OCI-LY7 (cell line): Measurements from ENCODE around the gene ARFGAP3. TPM values are rescaled to one million over a fixed set of nuclear protein-coding genes. Genes with fewer than 3 reads are reported as not detected.

ENCODE experiments used
- BruUV-seq: library from RNA; stranded (reverse); fragments of 400-500 nt; replicated peaks from 2 replicates; lab custom pipeline; 2021; lab: Mats Ljungman, UMichigan
- CTCF ChIA-PET: fragments of 300-600 bp; sonication (Branson Sonifier 250); formaldehyde crosslinking; loops from one replicate; lab custom pipeline; 2022; ENCODE audit warnings: antibody characterized with exemption; ENCODE audit not compliant: unreplicated experiment; lab: Charles Lee
- POLR2A ChIA-PET: fragments of 300-600 bp; sonication (Branson Sonifier 250); formaldehyde crosslinking; loops from one replicate; lab custom pipeline; 2022; ENCODE audit warnings: antibody characterized with exemption; lab: Charles Lee
- DNase-seq: peaks from one replicate; pipeline ENCODE4 v3.0.0-alpha.2; 2015; ENCODE audit warnings: low spot score
- H2AFZ ChIP-seq: fragments of 200-600 bp; sonication (generic), shearing (Covaris generic); 2 replicates; pipeline ENCODE4 v1.6.1; 2014; ENCODE audit warnings: mild to moderate bottlenecking, antibody characterized with exemption, low read length, moderate library complexity
- H3K27ac ChIP-seq: fragments of 200-600 bp; sonication (generic); 2 replicates; pipeline ENCODE4 v1.5.1; 2014; ENCODE audit warnings: mixed run types, low read depth, mild to moderate bottlenecking, moderate library complexity, low read length, inconsistent platforms; ENCODE audit not compliant: poor library complexity, severe bottlenecking
- H3K36me3 ChIP-seq: fragments of 200-600 bp; sonication (generic); 2 replicates; pipeline ENCODE4 v1.6.1; 2014; ENCODE audit warnings: mild to moderate bottlenecking, antibody characterized with exemption, low read length, moderate library complexity, mixed read lengths; ENCODE audit not compliant: insufficient read depth
- H3K4me1 ChIP-seq: fragments of 200-600 bp; sonication (generic); 2 replicates; pipeline ENCODE4 v1.5.1; 2014; ENCODE audit warnings: mild to moderate bottlenecking, low read length; ENCODE audit not compliant: insufficient read depth, poor library complexity, severe bottlenecking
- H3K4me2 ChIP-seq: fragments of 200-600 bp; sonication (generic); 2 replicates; pipeline ENCODE4 v1.6.1; 2014; ENCODE audit warnings: mild to moderate bottlenecking, low read length
- H3K4me3 ChIP-seq: fragments of 200-600 bp; sonication (generic); 2 replicates; pipeline ENCODE4 v1.5.1; 2014; ENCODE audit warnings: mild to moderate bottlenecking, low read depth, low read length; ENCODE audit not compliant: poor library complexity, severe bottlenecking
- H3K79me2 ChIP-seq: fragments of 200-600 bp; sonication (generic); 2 replicates; pipeline ENCODE4 v1.6.1; 2016; ENCODE audit warnings: low read depth, mild to moderate bottlenecking, low read length, moderate library complexity, mixed read lengths; ENCODE audit not compliant: insufficient read depth
- H3K9me2 ChIP-seq: fragments of 200-600 bp; sonication (generic); 2 replicates; pipeline ENCODE4 v1.6.1; 2016; ENCODE audit warnings: mild to moderate bottlenecking, low read length, mixed read lengths; ENCODE audit not compliant: insufficient read depth
- H3K9me3 ChIP-seq: fragments of 200-600 bp; sonication (generic); 2 replicates; pipeline ENCODE4 v1.6.1; 2014; ENCODE audit warnings: mild to moderate bottlenecking, mixed run types, low read length, mixed read lengths
- H4K20me1 ChIP-seq: fragments of 200-600 bp; sonication (generic); 2 replicates; pipeline ENCODE4 v1.6.1; 2014; ENCODE audit warnings: mild to moderate bottlenecking, antibody characterized with exemption, low read length, moderate library complexity, mixed read lengths; ENCODE audit not compliant: insufficient read depth
- CTCF ChIP-seq: fragments of 200-600 bp; sonication (generic); conservative IDR thresholded peaks from 2 replicates; pipeline ENCODE4 v1.5.1; 2014; ENCODE audit warnings: mild to moderate bottlenecking, antibody characterized with exemption, low read length, moderate library complexity, mixed read lengths
- EZH2phosphoT487 ChIP-seq: fragments of 200-600 bp; sonication (generic); IDR thresholded peaks from 2 replicates; pipeline ENCODE4 v1.6.1; 2018; ENCODE audit warnings: low read depth, borderline replicate concordance, mild to moderate bottlenecking, mixed run types, antibody characterized with exemption, low read length, moderate library complexity, mixed read lengths
- intact Hi-C: fragments of 100-400 bp; cut with micrococcal nuclease; formaldehyde crosslinking; loops from one replicate; pipeline ENCODE4 v1.10.0; 2022; ENCODE audit not compliant: unreplicated experiment
- small RNA-seq: library from RNA; depleted of rRNA; stranded (forward); fragments of <200 nt; gene quantifications from one replicate; pipeline ENCODE3, GENCODE V24; 2014
- total RNA-seq, 2 experiments: library from RNA; depleted of rRNA in 1 of 2; stranded (reverse); fragments of >200 nt in 1 of 2; shearing (Covaris generic) in 1 of 2; gene quantifications; 2 replicates each; pipeline ENCODE4 v1.2.3, GENCODE V29; 2014 to 2022

Gene ARFGAP3
- total RNA-seq, 2 experiments from 2014 or later: 24.2 to 47.0 TPM

GRCh38 chr22:42747701-42748513, 109.2 kb downstream of the ARFGAP3 start:
- Histone ChIP-seq H3K9me2 (no peaks in the 10 kb centered on the region), H3K9me3 (no peaks in the 10 kb centered on the region), H3K79me2 (no peaks in the 10 kb centered on the region), H3K27ac (no peak overlapping the region), H3K4me2 (no peak overlapping the region), H4K20me1 (no peaks in the 10 kb centered on the region), H3K4me1 (peaks cover 41% of the 10 kb centered on the region), H2AFZ (no peak overlapping the region), H3K4me3 (no peak overlapping the region), H3K36me3 (no peaks in the 10 kb centered on the region)
- no peak for DNase-seq
- CTCF ChIA-PET: no interaction called here
- intact Hi-C loops: no loop called here
- TF ChIP-seq CTCF: no peak
- no peak for TF ChIP-seq EZH2phosphoT487
- POLR2A ChIA-PET: interaction anchor here (0.6 to 0.7 kb wide), 3 partner anchors 15 to 105 kb away, joined by 3 to 5 read pairs (median 3); no protein-coding TSS in a partner anchor
- BruUV-seq: no TSS peak

Small RNAs within 50 kb of the gene (small RNA-seq; reads per million reads assigned to genes)
- not detected for gene RF00019

Other genes starting within 250 kb of the ARFGAP3 start
- gene POLDIP3, start 242.4 kb downstream of the ARFGAP3 start, total RNA-seq (2014; rRNA removed; shearing (Covaris generic)): 52.7 and 70.7 TPM in 2 replicates
- gene POLDIP3, start 242.4 kb downstream of the ARFGAP3 start, total RNA-seq (2022): 73.5 and 74.1 TPM in 2 replicates
- gene ATP5MGL, start 216.7 kb downstream of the ARFGAP3 start, total RNA-seq (2014; rRNA removed; shearing (Covaris generic)): 0.92 and 0.93 TPM in 2 replicates
- 1.1 and 1.8 TPM in 2 replicates for gene ATP5MGL, start 216.7 kb downstream of the ARFGAP3 start, total RNA-seq (2022)
- gene CYB5R3, start 207.9 kb downstream of the ARFGAP3 start, total RNA-seq (2014; rRNA removed; shearing (Covaris generic)): 28.5 and 38.0 TPM in 2 replicates
- gene CYB5R3, start 207.9 kb downstream of the ARFGAP3 start, total RNA-seq (2022): 68.9 and 74.7 TPM in 2 replicates
- 48.9 and 61.5 TPM in 2 replicates for gene A4GALT, start 136.4 kb downstream of the ARFGAP3 start, total RNA-seq (2014; rRNA removed; shearing (Covaris generic))
- gene A4GALT, start 136.4 kb downstream of the ARFGAP3 start, total RNA-seq (2022): 40.5 and 56.0 TPM in 2 replicates
- 25.4 and 29.6 TPM in 2 replicates for gene PACSIN2, start 157.9 kb upstream of the ARFGAP3 start, total RNA-seq (2014; rRNA removed; shearing (Covaris generic))
- gene PACSIN2, start 157.9 kb upstream of the ARFGAP3 start, total RNA-seq (2022): 38.5 and 41.7 TPM in 2 replicates
- 5.5 and 5.8 TPM in 2 replicates for gene TTLL1, start 232.1 kb upstream of the ARFGAP3 start, total RNA-seq (2014; rRNA removed; shearing (Covaris generic))
- gene TTLL1, start 232.1 kb upstream of the ARFGAP3 start, total RNA-seq (2022): 7.1 and 9.9 TPM in 2 replicates